Measurements from ENCODE around the gene SYCN. TPM values are rescaled to one million over a fixed set of nuclear protein-coding genes. Genes with fewer than 3 reads are reported as not detected.

Gene SYCN
- total and polyA plus RNA-seq, 2 of the 13 experiments (the other 11 are each of a cell fraction or from before 2014, with no cell fraction given), result not detected

- TF ChIP-seq ZNF512B (CRISPR knock-in tag; IDR thresholded peaks at IDR 0.05; ENCODE audit: borderline replicate concordance) (no peak), HNF1A (IDR thresholded peaks at IDR 0.05; ENCODE audit: low read depth) (no peak), HNF1A (CRISPR knock-in tag; IDR thresholded peaks at IDR 0.05; ENCODE audit: borderline replicate concordance) (no peak), TBX2 (CRISPR knock-in tag; IDR thresholded peaks at IDR 0.05; ENCODE audit: borderline replicate concordance) (peak; percentile 43; the same call in 1 of the 2 replicates), ATF6 (CRISPR knock-in tag; conservative IDR thresholded peaks at IDR 0.05) (no peak), ZFX (CRISPR knock-in tag; IDR thresholded peaks at IDR 0.05; ENCODE audit: low read depth) (peak; percentile 37; the same call in 1 of the 2 replicates), CSRNP2 (CRISPR knock-in tag; conservative IDR thresholded peaks at IDR 0.05; ENCODE audit: low read depth) (no peak), BRF2 (CRISPR knock-in tag; IDR thresholded peaks at IDR 0.05) (no peak), RBFOX2 (IDR thresholded peaks at IDR 0.05; ENCODE audit: low read depth, low read length) (no peak), ZNF260 (CRISPR knock-in tag; IDR thresholded peaks at IDR 0.05; ENCODE audit: borderline replicate concordance, low read depth) (no peak)
Measured at GRCh38 chr19:39170386-39171231, 33.5 kb downstream of the SYCN start (continued).
